ENCODE data around the gene HIVEP3.
A peak's percentile ranks its signal among the peaks of the same experiment; 100 is the strongest.

Gene HIVEP3

DNA sequence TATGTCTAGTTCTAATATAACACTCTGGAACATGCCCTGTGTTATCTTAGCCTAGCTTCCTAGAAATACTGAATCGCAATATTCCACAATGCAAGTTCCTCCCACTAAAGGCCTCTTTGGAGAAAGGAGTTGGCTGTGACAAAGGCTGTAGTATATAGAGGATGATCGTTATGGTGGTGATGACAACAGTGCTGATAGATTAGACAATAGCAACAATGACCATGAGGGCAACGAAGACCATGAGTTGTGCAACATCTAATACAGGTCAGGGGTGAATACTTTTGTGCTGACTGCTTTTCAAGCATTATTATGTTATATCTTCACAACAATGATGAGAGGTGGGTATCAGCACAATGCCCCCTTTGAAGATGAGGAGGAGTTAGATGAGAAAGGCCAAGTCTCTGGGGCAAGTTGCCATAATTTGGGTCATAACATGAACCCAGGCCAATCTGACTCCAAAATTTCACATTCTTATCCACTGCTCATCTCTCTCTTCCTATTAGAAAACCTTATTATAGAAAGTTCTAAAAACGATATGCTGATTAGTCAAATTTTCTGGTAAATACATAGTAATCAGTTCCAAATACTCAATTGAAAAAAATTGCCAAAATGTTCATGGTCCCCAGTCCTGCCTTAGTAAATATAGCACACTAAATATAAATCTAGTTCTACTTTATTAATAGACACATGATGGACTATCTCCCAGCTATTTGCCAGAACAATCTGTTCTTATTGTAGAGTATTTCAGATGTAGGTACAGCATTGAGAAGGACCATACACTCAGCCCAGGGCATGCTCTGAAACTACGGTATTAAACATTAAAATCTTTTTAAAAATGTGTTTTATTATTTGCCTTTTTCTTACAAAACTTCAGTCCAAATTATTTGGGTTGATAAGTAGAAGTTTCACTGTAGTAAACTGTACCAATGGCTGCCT is 37.5 kb downstream of the HIVEP3 start:
- Mint-ChIP-seq H3K27ac (no peak overlapping the region), H3K9me3 (no peaks in the 10 kb centered on the region), H3K4me1 (peaks cover 32% of the 10 kb centered on the region), H3K27me3 (peaks cover 6% of the 10 kb centered on the region), H3K36me3 (no peaks in the 10 kb centered on the region), H3K4me3 (no peak overlapping the region)
- no peak for DNase-seq
- CTCF ChIA-PET, result interaction anchor here (0.8 kb wide), 1 partner anchor 71 kb away, joined by 4 read pairs; no protein-coding TSS in a partner anchor

DNA sequence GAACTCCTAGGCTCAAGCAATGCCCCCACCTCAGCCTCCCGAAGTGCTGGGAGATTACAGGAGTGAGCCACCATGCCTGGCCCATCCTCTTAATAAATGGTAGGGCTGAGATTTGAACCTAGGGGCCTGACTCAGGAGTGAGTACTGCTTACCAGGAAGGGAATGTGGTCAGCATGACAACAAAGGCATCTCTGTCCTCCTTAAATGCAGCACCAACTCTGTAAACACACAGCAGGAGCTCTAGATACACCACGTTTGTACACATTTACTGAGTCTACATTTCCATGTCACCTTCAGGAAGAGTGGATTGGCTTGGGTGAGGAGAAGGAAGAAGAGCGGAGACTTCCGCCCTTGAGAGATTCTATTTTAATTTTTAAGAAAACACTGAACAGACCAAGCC is 38.5 kb downstream of the HIVEP3 start:
- CTCF ChIA-PET, result no interaction called here

DNA sequence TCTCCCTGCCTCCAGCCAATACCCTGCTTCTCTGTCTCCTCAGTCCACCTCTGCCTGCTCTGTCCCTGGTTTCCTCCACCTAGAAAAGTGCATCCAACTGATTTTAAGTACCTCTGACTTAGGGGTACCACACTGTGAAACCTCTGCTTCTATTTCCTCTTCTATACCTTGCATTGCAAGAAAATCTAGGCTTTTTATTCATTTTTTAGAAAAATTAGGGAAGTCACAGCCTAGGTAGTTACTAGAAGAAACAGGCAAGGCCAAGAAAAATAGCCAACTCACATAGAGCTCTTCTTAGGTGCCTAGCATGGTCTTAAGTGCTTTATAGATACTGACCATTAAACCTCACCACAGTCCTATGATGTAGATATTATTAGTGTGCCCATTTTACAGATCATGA is 39.1 kb downstream of the HIVEP3 start:
- H3K27ac Mint-ChIP-seq, result no peak overlapping the region

More for the DNA sequence above, 38.5 kb downstream of the HIVEP3 start:
- Mint-ChIP-seq H3K36me3 (no peaks in the 10 kb centered on the region), H3K27ac (no peak overlapping the region), H3K4me3 (no peak overlapping the region), H3K9me3 (no peaks in the 10 kb centered on the region), H3K4me1 (peaks cover 35% of the 10 kb centered on the region), H3K27me3 (peaks cover 8% of the 10 kb centered on the region)
- no peak for DNase-seq

DNA sequence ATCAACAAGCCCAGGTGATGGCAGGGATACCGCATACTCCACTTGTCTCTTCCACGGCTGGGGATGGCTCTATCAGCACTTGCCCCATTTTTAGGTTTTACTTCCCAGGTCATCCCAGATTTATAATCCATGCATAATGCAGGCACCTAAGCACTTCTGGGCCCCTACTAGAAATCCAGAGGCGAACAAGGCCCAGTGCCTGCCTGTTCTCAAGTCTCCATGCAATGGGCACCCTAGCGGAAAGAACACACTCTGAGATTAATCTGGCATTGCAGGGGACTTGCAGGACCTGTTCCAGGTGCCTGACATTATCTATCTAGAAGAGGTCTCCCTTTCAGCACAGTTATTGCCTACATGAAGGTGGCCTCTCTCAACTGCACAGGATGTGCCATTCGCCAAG is 39.8 kb downstream of the HIVEP3 start:
- Mint-ChIP-seq H3K36me3 (no peaks in the 10 kb centered on the region), H3K27me3 (peaks cover 7% of the 10 kb centered on the region), H3K9me3 (no peaks in the 10 kb centered on the region), H3K4me1 (peaks cover 42% of the 10 kb centered on the region), H3K27ac (no peak overlapping the region), H3K4me3 (no peak overlapping the region)
- CTCF ChIA-PET, result no interaction called here
- no peak for DNase-seq

More for the DNA sequence above, 39.1 kb downstream of the HIVEP3 start:
- no peaks in the 10 kb centered on the region for H3K36me3 Mint-ChIP-seq
- no peak for DNase-seq
- H3K4me1 Mint-ChIP-seq, result peaks cover 38% of the 10 kb centered on the region
- peaks cover 7% of the 10 kb centered on the region for H3K27me3 Mint-ChIP-seq
- CTCF ChIA-PET, result no interaction called here
- no peaks in the 10 kb centered on the region for H3K9me3 Mint-ChIP-seq
- no peak overlapping the region for H3K4me3 Mint-ChIP-seq

DNA sequence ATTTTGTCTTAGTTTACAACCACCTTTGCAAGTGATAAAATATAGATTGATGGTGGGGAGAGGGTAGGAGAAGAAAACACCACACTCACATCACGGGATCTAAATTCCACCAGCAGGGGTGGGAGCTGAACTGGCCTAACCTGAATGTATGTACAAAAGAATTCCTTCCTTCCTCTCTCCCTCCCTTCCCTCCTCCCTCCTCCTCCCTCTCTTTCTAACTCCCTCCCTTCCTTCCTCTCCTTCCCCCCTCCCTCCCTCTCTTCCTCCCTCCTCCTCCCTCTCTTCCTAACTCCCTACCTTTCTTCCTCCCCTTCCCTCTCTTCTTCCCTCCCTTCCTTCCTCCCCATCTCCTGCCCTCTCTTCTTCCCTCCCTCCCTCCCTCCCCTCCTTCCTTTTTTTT is 40.2 kb downstream of the HIVEP3 start:
- Mint-ChIP-seq H3K4me1 (peaks cover 42% of the 10 kb centered on the region), H3K9me3 (no peaks in the 10 kb centered on the region), H3K36me3 (no peaks in the 10 kb centered on the region), H3K4me3 (no peak overlapping the region), H3K27ac (no peak overlapping the region), H3K27me3 (peaks cover 7% of the 10 kb centered on the region)
- CTCF ChIA-PET, result no interaction called here
- DNase-seq, result no peak

DNA sequence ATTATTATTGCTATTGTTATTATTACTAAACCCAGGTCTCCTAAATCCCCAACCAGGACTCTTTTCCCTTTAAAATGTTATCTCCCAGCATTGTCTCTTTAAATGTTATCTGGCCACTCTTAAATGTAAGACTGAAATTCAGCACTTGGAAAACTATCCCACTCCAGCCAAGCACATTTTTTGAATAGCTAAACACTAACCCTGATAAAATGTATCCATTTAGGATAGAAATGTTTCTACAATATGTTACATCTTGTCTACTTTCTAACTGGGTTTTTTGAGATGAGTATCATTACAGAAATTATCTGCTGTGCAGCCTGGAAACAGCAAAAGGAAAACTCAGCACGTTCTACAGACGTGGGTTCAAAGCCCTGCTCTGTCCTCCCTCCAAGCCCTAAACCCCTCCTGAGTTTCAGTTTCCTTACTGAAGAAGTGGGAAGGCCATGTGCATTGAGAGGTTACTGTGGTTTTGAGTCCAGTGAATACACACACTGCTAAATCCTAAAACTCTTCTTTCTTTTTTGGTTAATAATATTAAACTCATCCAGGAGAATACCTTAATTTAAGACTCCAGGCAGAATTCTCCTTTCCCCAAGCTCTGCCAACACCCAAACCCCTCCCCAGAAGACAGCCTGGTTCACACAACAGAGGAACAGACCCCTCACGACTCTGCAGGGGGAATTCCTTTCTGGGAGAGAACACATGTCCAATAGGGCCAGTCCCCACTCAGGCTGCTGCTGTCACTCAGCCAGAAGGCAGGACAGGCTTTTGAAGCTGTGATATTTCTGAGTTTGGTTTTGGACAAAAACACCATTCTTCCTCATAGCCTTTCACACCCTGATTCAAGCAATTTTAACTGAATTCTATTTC is 41.9 kb downstream of the HIVEP3 start:
- DNase-seq, result no peak
- Mint-ChIP-seq H3K9me3 (no peaks in the 10 kb centered on the region), H3K4me3 (no peak overlapping the region), H3K27ac (no peak overlapping the region), H3K4me1 (peaks cover 31% of the 10 kb centered on the region), H3K36me3 (no peaks in the 10 kb centered on the region), H3K27me3 (peaks cover 7% of the 10 kb centered on the region)
- CTCF ChIA-PET, result interaction anchor here (2.5 kb wide), 1 partner anchor 15 kb away, joined by 7 read pairs; no protein-coding TSS in a partner anchor

DNA sequence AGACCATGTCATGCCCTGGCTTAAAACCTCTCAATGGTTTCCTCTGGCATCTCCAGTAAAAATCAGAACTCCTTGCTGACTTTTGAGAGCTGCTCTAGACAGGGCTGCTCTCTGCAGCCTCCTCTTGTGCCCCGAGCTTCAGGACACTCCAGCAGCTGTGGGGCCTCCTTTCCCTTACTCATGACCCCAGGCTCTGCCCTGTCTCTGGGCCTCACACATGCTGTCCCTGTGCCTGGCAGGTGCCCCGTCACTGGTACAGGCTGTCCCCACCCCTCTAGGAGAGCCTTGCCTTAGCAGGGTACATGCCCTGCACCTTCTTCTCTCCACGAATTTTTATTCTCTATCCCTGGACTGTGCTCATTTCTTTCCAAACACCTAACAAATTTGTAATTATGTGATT is 43.2 kb downstream of the HIVEP3 start:
- H3K27me3 Mint-ChIP-seq, result peaks cover 7% of the 10 kb centered on the region

DNA sequence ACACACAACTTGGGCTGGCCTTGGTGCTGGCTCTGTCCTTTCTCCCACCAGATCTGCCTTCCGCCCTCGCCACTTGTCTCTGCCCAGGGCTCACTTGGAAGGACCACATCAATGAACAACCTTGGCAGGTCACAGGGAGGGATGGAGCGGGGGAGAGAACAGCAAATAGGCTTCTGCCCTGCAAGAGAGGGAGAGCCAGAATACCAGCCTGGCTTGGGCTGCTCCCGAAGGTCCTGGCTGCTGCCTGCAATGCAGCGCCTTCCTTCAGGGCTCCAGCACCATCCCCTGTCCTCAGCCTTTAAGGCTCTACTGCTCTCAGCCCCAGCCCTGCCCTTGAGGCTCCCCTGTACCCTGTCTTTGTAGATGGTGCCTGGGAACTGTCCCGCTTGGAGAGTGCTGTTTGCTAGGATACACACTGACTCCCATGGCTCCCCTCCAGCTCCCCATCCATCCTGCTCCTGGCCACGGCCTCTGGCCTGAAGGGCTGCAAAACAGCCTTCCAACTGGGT is 43.8 kb downstream of the HIVEP3 start:
- no peak overlapping the region for H3K27ac Mint-ChIP-seq
- no peak overlapping the region for H3K4me3 Mint-ChIP-seq
- H3K9me3 Mint-ChIP-seq, result no peaks in the 10 kb centered on the region
- peaks cover 22% of the 10 kb centered on the region for H3K4me1 Mint-ChIP-seq
- H3K27me3 Mint-ChIP-seq, result peaks cover 7% of the 10 kb centered on the region
- CTCF ChIA-PET, result interaction anchor here (2.5 kb wide), 1 partner anchor 17 kb away, joined by 7 read pairs; no protein-coding TSS in a partner anchor
- no peak for DNase-seq
- H3K36me3 Mint-ChIP-seq, result no peaks in the 10 kb centered on the region

More for the DNA sequence above, 43.2 kb downstream of the HIVEP3 start:
- H3K27ac Mint-ChIP-seq, result no peak overlapping the region
- H3K4me3 Mint-ChIP-seq, result no peak overlapping the region
- no peaks in the 10 kb centered on the region for H3K9me3 Mint-ChIP-seq
- no peak for DNase-seq
- CTCF ChIA-PET, result interaction anchor here (0.6 to 2.5 kb wide), 2 partner anchors 17 to 229 kb away, joined by 4 to 7 read pairs; no protein-coding TSS in a partner anchor
- peaks cover 25% of the 10 kb centered on the region for H3K4me1 Mint-ChIP-seq
- no peaks in the 10 kb centered on the region for H3K36me3 Mint-ChIP-seq

DNA sequence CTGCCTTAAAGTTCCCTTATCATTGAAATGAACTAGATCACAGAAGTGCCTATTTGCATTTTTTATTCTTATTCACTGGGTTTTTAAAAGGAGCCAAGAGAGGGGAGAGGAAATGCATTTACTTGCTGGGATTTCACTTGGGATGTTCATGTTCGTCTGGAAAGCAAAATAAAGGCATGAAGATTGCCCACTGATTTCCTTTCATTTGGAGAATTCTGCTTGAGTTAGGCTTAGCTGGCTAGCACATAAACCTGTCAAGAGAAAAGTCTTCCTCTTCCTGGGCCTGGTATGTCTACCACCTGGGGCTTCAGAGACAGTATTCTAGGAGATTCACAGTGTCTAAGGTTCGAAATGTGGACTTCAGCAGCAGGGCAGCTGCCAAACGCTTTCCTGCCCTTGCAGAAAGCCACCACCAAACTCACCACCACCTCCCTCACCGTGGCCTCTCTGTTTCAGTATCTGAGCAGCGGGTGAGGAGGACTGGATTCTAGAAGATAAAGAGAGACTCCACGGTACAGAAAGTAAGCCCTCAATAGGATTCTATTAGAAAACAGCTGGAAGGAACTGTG is 44.5 kb downstream of the HIVEP3 start:
- CTCF ChIA-PET, result interaction anchor here (1.1 kb wide), 1 partner anchor 18 kb away, joined by 3 read pairs; no protein-coding TSS in a partner anchor
- Mint-ChIP-seq H3K27ac (no peak overlapping the region), H3K4me1 (peaks cover 23% of the 10 kb centered on the region), H3K36me3 (no peaks in the 10 kb centered on the region), H3K9me3 (no peaks in the 10 kb centered on the region), H3K4me3 (no peak overlapping the region), H3K27me3 (peaks cover 7% of the 10 kb centered on the region)
- no peak for DNase-seq

DNA sequence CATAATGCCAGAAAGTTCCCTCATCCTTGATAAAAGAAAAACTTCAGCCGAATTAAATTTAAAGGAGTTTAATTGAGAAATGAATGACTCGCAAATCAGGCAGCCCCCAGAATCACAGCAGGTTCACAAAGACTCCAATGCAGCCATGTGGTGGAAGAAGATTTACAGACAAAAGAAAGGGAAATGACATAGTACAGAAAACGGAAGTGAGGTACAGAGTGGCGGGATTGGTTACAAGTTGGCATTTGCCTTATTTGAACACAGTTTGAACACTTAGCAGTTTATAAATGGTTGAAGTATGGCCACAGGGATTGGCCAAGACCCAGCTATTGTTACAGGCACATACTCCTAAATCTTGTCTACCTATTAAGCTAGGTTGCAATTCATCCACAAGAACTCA is 46.6 kb downstream of the HIVEP3 start:
- Mint-ChIP-seq H3K36me3 (peaks cover 2% of the 10 kb centered on the region), H3K4me1 (peaks cover 37% of the 10 kb centered on the region), H3K4me3 (no peak overlapping the region), H3K27me3 (peaks cover 6% of the 10 kb centered on the region), H3K27ac (no peak overlapping the region), H3K9me3 (no peaks in the 10 kb centered on the region)
- no peak for DNase-seq
- CTCF ChIA-PET, result no interaction called here

DNA sequence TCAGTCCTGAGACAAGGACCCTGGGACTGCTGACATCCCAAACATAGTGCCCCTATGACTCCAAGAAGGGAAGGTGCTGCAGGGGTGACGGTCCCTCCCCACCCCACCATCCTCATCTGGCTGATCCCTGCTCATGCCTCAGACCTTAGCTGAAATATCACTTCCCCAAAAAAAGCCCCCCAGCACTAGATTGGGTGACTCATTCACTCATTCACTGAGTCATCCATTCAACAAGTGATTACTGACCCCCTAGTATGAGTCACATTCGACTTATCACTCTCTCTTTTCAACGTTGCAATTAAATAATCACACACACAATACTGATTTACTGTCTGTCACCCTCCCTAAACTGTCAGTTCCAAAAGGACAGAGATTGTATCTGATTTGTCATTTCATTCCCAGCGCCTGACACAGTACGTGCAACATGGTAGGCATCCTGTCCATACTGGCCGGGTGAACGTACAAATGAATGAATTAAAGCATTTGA is 48.6 kb downstream of the HIVEP3 start:
- H3K9me3 Mint-ChIP-seq, result no peaks in the 10 kb centered on the region
- H3K27me3 Mint-ChIP-seq, result peaks cover 5% of the 10 kb centered on the region
- CTCF ChIA-PET, result interaction anchor here (1.2 to 1.6 kb wide), 4 partner anchors 50 to 354 kb away, joined by 3 to 4 read pairs (median 4); no protein-coding TSS in a partner anchor
- peaks cover 26% of the 10 kb centered on the region for H3K4me1 Mint-ChIP-seq
- peaks cover 2% of the 10 kb centered on the region for H3K36me3 Mint-ChIP-seq
- DNase-seq, result no peak
- H3K4me3 Mint-ChIP-seq, result no peak overlapping the region
- no peak overlapping the region for H3K27ac Mint-ChIP-seq

DNA sequence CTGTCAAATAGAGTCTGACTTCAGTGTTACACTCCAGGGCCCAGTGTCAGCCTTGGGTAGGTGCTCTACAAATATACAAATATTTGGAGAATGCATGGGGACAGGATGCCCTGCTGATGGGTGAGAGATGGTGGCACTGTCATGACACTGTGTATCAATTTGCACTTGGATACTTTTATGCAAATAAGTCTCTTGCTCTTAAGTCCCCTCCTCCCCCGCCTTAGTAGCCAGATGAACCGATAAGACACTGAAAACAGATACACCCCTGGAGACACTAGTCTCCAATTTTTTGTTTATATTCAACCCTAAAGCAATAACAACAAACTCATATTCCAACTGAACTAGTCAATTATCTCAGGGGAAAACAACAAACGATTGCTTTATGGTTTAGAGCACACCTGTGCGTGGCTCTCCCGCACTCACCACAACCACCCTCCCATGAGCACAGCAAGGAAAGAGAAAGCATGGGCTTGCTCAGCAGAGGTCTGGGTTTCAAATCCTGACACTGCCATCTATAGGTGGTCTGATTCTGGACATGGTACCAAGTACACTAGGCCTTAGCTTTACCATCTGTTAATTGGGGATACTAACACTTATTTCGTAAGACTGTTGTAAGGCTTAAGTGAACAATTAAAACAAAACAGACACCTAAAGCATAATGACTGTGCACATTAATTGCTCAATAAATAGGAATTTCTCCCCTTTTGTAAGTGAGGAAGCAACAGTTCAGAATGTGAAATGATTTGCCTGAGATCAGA is 50.3 kb downstream of the HIVEP3 start:
- Mint-ChIP-seq H3K36me3 (peaks cover 2% of the 10 kb centered on the region), H3K9me3 (no peaks in the 10 kb centered on the region), H3K27ac (peak overlapping the region; percentile 40), H3K27me3 (peaks cover 4% of the 10 kb centered on the region), H3K4me3 (no peak overlapping the region), H3K4me1 (peaks cover 27% of the 10 kb centered on the region)
- DNase-seq, result peak; percentile 66
- CTCF ChIA-PET, result interaction anchor here (1.0 to 1.2 kb wide), 3 partner anchors 20 to 354 kb away, joined by 3 to 5 read pairs (median 4); no protein-coding TSS in a partner anchor

DNA sequence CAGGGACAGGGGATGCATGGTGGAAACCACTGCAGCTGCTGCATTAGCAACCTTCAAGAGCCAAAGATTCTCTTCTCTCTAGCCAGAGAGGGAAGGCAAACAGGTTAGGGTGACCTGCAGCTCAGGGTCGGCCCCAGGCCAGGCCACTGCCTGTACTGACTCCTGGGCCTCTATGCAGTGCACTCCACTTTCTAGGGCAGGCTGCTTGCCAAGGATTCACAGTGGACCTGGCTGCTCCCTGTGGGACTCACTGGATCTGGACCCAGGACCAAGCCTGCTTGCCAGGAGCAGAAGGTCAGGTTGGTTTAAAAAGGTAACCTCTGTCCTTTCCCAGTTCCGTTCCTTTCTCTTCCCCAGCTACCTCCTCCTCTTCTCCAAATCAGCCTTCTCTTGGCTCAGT is 52.4 kb downstream of the HIVEP3 start:
- CTCF ChIA-PET, result interaction anchor here (0.6 to 1.8 kb wide), 5 partner anchors 26 to 292 kb away, joined by 3 to 4 read pairs (median 4); no protein-coding TSS in a partner anchor
- H3K27ac Mint-ChIP-seq, result no peak overlapping the region
- no peak for DNase-seq
- peaks cover 48% of the 10 kb centered on the region for H3K4me1 Mint-ChIP-seq
- H3K9me3 Mint-ChIP-seq, result no peaks in the 10 kb centered on the region
- H3K4me3 Mint-ChIP-seq, result no peak overlapping the region
- H3K27me3 Mint-ChIP-seq, result peaks cover 4% of the 10 kb centered on the region
- H3K36me3 Mint-ChIP-seq, result peaks cover 9% of the 10 kb centered on the region

All from activated naive CD4-positive, alpha-beta T cell treated with anti-CD3 and anti-CD28 coated beads, Interleukin-2, amount 10 ng/mL, durations not matched to agents 7 days and 5 days (primary cell).